ENCODE results near the gene C9orf78. TPM values are rescaled to one million over a fixed set of nuclear protein-coding genes. Genes with fewer than 3 reads are reported as not detected.
A peak's percentile ranks its signal among the peaks of the same experiment; 100 is the strongest.

Gene C9orf78
- total RNA-seq (2014; rRNA removed) = 42.4 and 57.4 TPM in 2 replicates
- percentile 83 among the genes with signal in this experiment for Bru-seq, nascent RNA
- percentile 92 among the genes with signal in this experiment for BruChase-seq, experiment 1, labeled RNA remaining after a 6-hour chase
- BruChase-seq, experiment 2, labeled RNA remaining after a 2-hour chase = percentile 84 among the genes with signal in this experiment
- long read RNA-seq, transcript C9orf78-201 (9 exons, 1,795 nt) = major isoform, 102 of 115 reads
- long read RNA-seq, partial matches to known transcripts = 7 of 115 reads
- long read RNA-seq, other reads (novel, unspliced or antisense) = 6 of 115 reads

- H3K4me2 ChIP-seq (ENCODE audit: low read length) = peak within 1 kb of the TSS; percentile 97
- H3K4me1 ChIP-seq (ENCODE audit: insufficient read depth, low read length) = peaks cover 33% of the 10 kb centered on the region
- H3K27ac ChIP-seq (ENCODE audit: low read length) = no peak within 1 kb of the TSS
- no peaks in the 10 kb centered on the region for H4K20me1 ChIP-seq (ENCODE audit: low read length)
- peak within 1 kb of the TSS; percentile 86 for H3K9ac ChIP-seq (ENCODE audit: low read length)
- peak; percentile 95 for DNase-seq
- 0 out of 2 replicates have a peak, but pooled peaks cover 4% of the 10 kb centered on the region for H3K36me3 ChIP-seq (ENCODE audit: low read depth, low read length)
- no peaks in the 10 kb centered on the region for H3F3A ChIP-seq (ENCODE audit: low read length, unreplicated experiment)
- no peaks in the 10 kb centered on the region for H3K27me3 ChIP-seq (ENCODE audit: low read length)
- peak; percentile 82 for ATAC-seq
- H3K9me3 ChIP-seq (ENCODE audit: low read length) = no peaks in the 10 kb centered on the region
- POLR2A ChIA-PET (ENCODE audit: unreplicated experiment) = interaction anchor here (0.6 kb wide), 1 partner anchor 799 kb away, joined by 6 read pairs; the partner anchor contains the start of gene MIGA2
- H3K4me3 ChIP-seq (ENCODE audit: low read length) = peak within 1 kb of the TSS; percentile 82
- intact Hi-C loops (cut with micrococcal nuclease) = no loop called here
- CTCF ChIA-PET = no interaction called here
- peaks cover 50% of the 10 kb centered on the region for H3K79me2 ChIP-seq (ENCODE audit: low read length)
- peak within 1 kb of the TSS; percentile 75 for H2AFZ ChIP-seq (ENCODE audit: low read length)
- H3K9me2 ChIP-seq (replicated peaks; ENCODE audit: low read length) = no peaks in the 10 kb centered on the region
- BruUV-seq (replicated peaks) = no TSS peak
- TF ChIP-seq, protein P1, sequence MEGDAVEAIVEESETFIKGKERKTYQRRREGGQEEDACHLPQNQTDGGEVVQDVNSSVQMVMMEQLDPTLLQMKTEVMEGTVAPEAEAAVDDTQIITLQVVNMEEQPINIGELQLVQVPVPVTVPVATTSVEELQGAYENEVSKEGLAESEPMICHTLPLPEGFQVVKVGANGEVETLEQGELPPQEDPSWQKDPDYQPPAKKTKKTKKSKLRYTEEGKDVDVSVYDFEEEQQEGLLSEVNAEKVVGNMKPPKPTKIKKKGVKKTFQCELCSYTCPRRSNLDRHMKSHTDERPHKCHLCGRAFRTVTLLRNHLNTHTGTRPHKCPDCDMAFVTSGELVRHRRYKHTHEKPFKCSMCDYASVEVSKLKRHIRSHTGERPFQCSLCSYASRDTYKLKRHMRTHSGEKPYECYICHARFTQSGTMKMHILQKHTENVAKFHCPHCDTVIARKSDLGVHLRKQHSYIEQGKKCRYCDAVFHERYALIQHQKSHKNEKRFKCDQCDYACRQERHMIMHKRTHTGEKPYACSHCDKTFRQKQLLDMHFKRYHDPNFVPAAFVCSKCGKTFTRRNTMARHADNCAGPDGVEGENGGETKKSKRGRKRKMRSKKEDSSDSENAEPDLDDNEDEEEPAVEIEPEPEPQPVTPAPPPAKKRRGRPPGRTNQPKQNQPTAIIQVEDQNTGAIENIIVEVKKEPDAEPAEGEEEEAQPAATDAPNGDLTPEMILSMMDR (conservative IDR thresholded peaks at IDR 0.05; ENCODE audit: low read depth, low read length) = no peak
- TF ChIP-seq EZH2phosphoT487 (IDR thresholded peaks at IDR 0.05; ENCODE audit: borderline replicate concordance, low read length) = no peak
- TF ChIP-seq EZH2 (IDR thresholded peaks at IDR 0.05; ENCODE audit: low read length, unreplicated experiment) = no peak
Observed at GRCh38 chr9:129835128-129835859, at the start of gene C9orf78, which contains the start of gene USP20. C9orf78 (minus strand) TSS chr9:129835275; CDS start chr9:129835221, 54 bp downstream. USP20 (plus strand) TSS chr9:129835458; CDS start chr9:129852556, 17,098 bp downstream.

GRCh38 chr9:129884220-129885017 lies 49.3 kb upstream of the C9orf78 start:
- no TSS peak for BruUV-seq (replicated peaks)
- DNase-seq = peak; percentile 87
- no peaks in the 10 kb centered on the region for H3K79me2 ChIP-seq (ENCODE audit: low read length)

More at GRCh38 chr9:129884220-129885017, 49.3 kb upstream of the C9orf78 start:
- Histone ChIP-seq H3K27ac (ENCODE audit: low read length) (no peak overlapping the region), H3K9ac (ENCODE audit: low read length) (no peak overlapping the region; the same call in 1 of the 2 replicates), H3F3A (ENCODE audit: low read length, unreplicated experiment) (no peaks in the 10 kb centered on the region), H3K9me3 (ENCODE audit: low read length) (no peaks in the 10 kb centered on the region), H2AFZ (ENCODE audit: low read length) (peak overlapping the region; percentile 77), H3K27me3 (ENCODE audit: low read length) (no peaks in the 10 kb centered on the region), H3K36me3 (ENCODE audit: low read depth, low read length) (no peaks in the 10 kb centered on the region), H3K4me3 (ENCODE audit: low read length) (peak overlapping the region; percentile 57), H3K9me2 (replicated peaks; ENCODE audit: low read length) (no peaks in the 10 kb centered on the region), H4K20me1 (ENCODE audit: low read length) (no peaks in the 10 kb centered on the region), H3K4me1 (ENCODE audit: insufficient read depth, low read length) (peaks cover 24% of the 10 kb centered on the region), H3K4me2 (ENCODE audit: low read length) (peak overlapping the region; percentile 76)
- intact Hi-C loops (cut with micrococcal nuclease) = loop anchor here (1.0 to 5.0 kb wide), 3 partner anchors 46 to 214 kb away; partner anchors contain the start of gene FNBP1
- ChIA-PET CTCF (no interaction called here), POLR2A (ENCODE audit: unreplicated experiment) (interaction anchor here (1.0 kb wide), 1 partner anchor 172 kb away, joined by 5 read pairs; no protein-coding TSS in a partner anchor)
- peak; percentile 82 for ATAC-seq
- no peak for TF ChIP-seq EZH2 (IDR thresholded peaks at IDR 0.05; ENCODE audit: low read length, unreplicated experiment)
- TF ChIP-seq, protein P1 (conservative IDR thresholded peaks at IDR 0.05; ENCODE audit: low read depth, low read length) = no peak
- no peak for TF ChIP-seq EZH2phosphoT487 (IDR thresholded peaks at IDR 0.05; ENCODE audit: borderline replicate concordance, low read length)

Data from PC-3 (cell line).